Common myeloid progenitor, CD34-positive (primary cell): ENCODE measurements around the gene ATP1A2.
"Not testable (repeated sequence)": the region's sequence is repeated elsewhere in the genome, so short reads cannot be mapped to it uniquely, and the experiment has no call there.

Experiments used
- CTCF ChIA-PET: fragments of 350-600 bp; sonication (Branson Sonifier 250); formaldehyde crosslinking; loops from one replicate; lab custom pipeline; 2021; ENCODE audit warnings: antibody characterized with exemption; lab: Charles Lee
- POLR2A ChIA-PET: fragments of 350-600 bp; sonication (Branson Sonifier 250); formaldehyde crosslinking; loops from one replicate; lab custom pipeline; 2021; ENCODE audit warnings: antibody characterized with exemption; lab: Charles Lee
- DNase-seq, 3 donors: peaks; one replicate each; pipeline versions ENCODE4 v3.0.0 to v3.0.0-alpha.2; 2013
- H3K27ac ChIP-seq, 2 experiments: 1 replicate in 1 of 2; 2 replicates in 1 of 2; pipeline ENCODE4 v1.7.0; 2013; ENCODE audit warnings: inconsistent platforms in 2 of 2, low read length in 2 of 2, mild to moderate bottlenecking in 2 of 2, low read depth in 1 of 2, moderate library complexity in 1 of 2; ENCODE audit not compliant: severe bottlenecking in 2 of 2, insufficient read depth in 1 of 2, poor library complexity in 1 of 2
- H3K27me3 ChIP-seq, 5 experiments: replicated peaks in 2 of 5; 1 replicate in 3 of 5; 2 replicates in 2 of 5; pipeline versions ENCODE4 v1.6.1 to v1.7.0; 2013; ENCODE audit warnings: low read length in 4 of 5, mild to moderate bottlenecking in 2 of 5, moderate library complexity in 2 of 5, inconsistent platforms in 1 of 5; ENCODE audit not compliant: insufficient read depth in 5 of 5, control insufficient read depth in 4 of 5
- H3K36me3 ChIP-seq, 4 experiments: 1 replicate in 2 of 4; 2 replicates in 2 of 4; pipeline versions ENCODE4 v1.6.1 to v1.7.0; 2013; ENCODE audit warnings: low read length in 3 of 4, control low read depth in 1 of 4, mild to moderate bottlenecking in 1 of 4; ENCODE audit not compliant: control insufficient read depth in 4 of 4, insufficient read depth in 4 of 4
- H3K4me1 ChIP-seq, 4 experiments: 1 replicate in 3 of 4; 2 replicates in 1 of 4; pipeline versions ENCODE4 v1.6.1 to v1.7.1; 2013; ENCODE audit warnings: low read length in 3 of 4, mild to moderate bottlenecking in 3 of 4, control low read depth in 1 of 4, inconsistent platforms in 1 of 4, moderate library complexity in 1 of 4; ENCODE audit not compliant: control insufficient read depth in 4 of 4, insufficient read depth in 4 of 4; ENCODE audit errors: control extremely low read depth in 1 of 4
- H3K4me3 ChIP-seq, 7 experiments: 1 replicate in 4 of 7; 2 replicates in 3 of 7; pipeline versions ENCODE4 v1.5.1 to v1.7.0; 2013; ENCODE audit warnings: mild to moderate bottlenecking in 7 of 7, low read length in 6 of 7, moderate library complexity in 6 of 7, inconsistent platforms in 2 of 7, low read depth in 2 of 7, control low read depth in 1 of 7; ENCODE audit not compliant: insufficient read depth in 4 of 7, control insufficient read depth in 1 of 7; ENCODE audit errors: extremely low read depth in 1 of 7
- H3K9me3 ChIP-seq, 5 experiments: 1 replicate in 4 of 5; 2 replicates in 1 of 5; pipeline versions ENCODE4 v1.6.1 to v1.7.1; 2013; ENCODE audit warnings: low read length in 4 of 5, mild to moderate bottlenecking in 2 of 5, inconsistent platforms in 1 of 5, low read depth in 1 of 5, moderate library complexity in 1 of 5; ENCODE audit not compliant: control insufficient read depth in 4 of 5, insufficient read depth in 2 of 5; ENCODE audit errors: control extremely low read depth in 1 of 5
- WGBS: methylation state at CpG from one replicate; pipeline ENCODE4 v1.1.5; 2013; ENCODE audit not compliant: insufficient coverage; 5-methylcytosine and 5-hydroxymethylcytosine counted together

ATP1A2 gene

DNA sequence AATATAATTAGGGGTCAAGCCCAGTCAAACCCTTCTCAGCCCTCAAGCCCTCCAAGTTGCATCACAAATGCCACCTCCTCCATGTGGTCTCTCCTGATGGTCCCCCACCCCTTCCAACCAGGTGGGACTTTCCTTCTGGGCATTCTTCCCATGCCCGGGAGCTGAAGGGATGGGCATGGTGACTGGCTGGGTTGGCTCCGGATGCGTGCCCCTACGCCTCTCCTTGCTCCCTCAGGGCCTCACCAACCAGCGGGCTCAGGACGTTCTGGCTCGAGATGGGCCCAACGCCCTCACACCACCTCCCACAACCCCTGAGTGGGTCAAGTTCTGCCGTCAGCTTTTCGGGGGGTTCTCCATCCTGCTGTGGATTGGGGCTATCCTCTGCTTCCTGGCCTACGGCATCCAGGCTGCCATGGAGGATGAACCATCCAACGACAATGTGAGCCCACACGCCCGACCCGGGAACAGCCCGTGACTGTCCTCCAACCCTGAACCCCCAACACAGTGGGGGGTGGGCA lies 7.5 kb downstream of the ATP1A2 start:
- H3K9me3 ChIP-seq = no peaks in the 10 kb centered on the region
- ChIA-PET POLR2A (no interaction called here), CTCF (interaction anchor here (1.1 to 1.8 kb wide), 3 partner anchors 13 to 24 kb away, joined by 3 to 5 read pairs (median 4); partner anchors contain the start of gene IGSF8)
- H3K4me1 ChIP-seq = peaks cover 0 to 8% (median 0%) of the 10 kb centered on the region in 4 experiments
- H3K27ac ChIP-seq = no peak overlapping the region
- no peak overlapping the region for H3K4me3 ChIP-seq
- no peak for DNase-seq
- no peaks in the 10 kb centered on the region for H3K27me3 ChIP-seq
- H3K36me3 ChIP-seq = no peaks in the 10 kb centered on the region
- WGBS = 100% methylated on average over 9 of the region's 16 CpGs

- Histone ChIP-seq H3K9me3 (no peaks in the 10 kb centered on the region), H3K27me3 (no peaks in the 10 kb centered on the region), H3K4me1 (peaks cover 0 to 7% (median 0%) of the 10 kb centered on the region in 4 experiments), H3K36me3 (no peaks in the 10 kb centered on the region), H3K4me3 (no peak overlapping the region), H3K27ac (no peak overlapping the region)
- no peak for DNase-seq
- ChIA-PET POLR2A (no interaction called here), CTCF (interaction anchor here (1.1 to 1.8 kb wide), 4 partner anchors 14 to 25 kb away, joined by 3 to 5 read pairs (median 4); partner anchors contain the start of gene IGSF8)
These were observed 8.2 kb downstream of the ATP1A2 start for GRCh38 chr1:160123726-160124125.

DNA sequence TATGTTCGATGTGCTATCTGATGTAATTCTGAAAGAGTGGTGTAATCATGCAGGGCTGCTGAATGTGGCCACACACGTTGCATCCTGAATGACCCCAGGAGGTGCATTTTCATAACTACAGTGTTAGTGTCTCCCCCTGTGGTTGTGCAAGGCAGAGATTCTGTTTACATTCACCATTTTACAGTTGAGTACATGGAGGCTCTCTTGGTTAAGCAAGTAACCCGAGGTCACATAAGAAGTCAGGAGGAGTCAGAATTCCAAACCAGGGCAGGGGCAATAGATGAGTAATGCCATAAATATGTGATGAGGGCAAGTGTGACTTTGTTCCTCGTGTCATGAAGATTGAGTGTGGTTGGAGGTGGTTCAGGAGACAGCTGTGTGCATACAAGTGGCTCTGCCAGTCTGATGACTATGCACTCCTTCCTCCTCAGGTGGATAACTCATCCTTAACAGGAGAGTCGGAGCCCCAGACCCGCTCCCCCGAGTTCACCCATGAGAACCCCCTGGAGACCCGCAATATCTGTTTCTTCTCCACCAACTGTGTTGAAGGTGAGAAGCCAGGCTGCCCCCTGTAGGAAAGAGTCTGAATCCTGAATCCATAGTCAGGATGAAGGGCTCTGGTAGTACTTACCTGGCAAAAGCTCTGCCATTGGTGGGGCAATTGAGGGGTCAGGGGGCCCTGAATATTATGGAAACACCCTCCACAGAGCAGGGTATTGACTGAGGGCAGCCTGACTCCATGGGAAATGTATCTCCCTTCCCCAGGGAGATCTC lies 9.3 kb downstream of the ATP1A2 start:
- Histone ChIP-seq H3K4me3 (no peak overlapping the region), H3K27ac (no peak overlapping the region), H3K27me3 (no peaks in the 10 kb centered on the region), H3K4me1 (no peaks in the 10 kb centered on the region), H3K36me3 (no peaks in the 10 kb centered on the region), H3K9me3 (no peaks in the 10 kb centered on the region)
- ChIA-PET POLR2A (no interaction called here), CTCF (interaction anchor here (1.1 kb wide), 1 partner anchor 19 kb away, joined by 3 read pairs; no protein-coding TSS in a partner anchor)
- 90% methylated on average over 7 of the region's 8 CpGs for WGBS
- no peak for DNase-seq

GRCh38 chr1:160125746-160126145 lies 10.2 kb downstream of the ATP1A2 start:
- POLR2A ChIA-PET = no interaction called here
- H3K27ac ChIP-seq = no peak overlapping the region
- no peaks in the 10 kb centered on the region for H3K9me3 ChIP-seq
- CTCF ChIA-PET = no interaction called here
- no peak for DNase-seq
- no peaks in the 10 kb centered on the region for H3K36me3 ChIP-seq
- 100% methylated on average over 1 of the region's 1 CpG for WGBS
- H3K27me3 ChIP-seq = no peaks in the 10 kb centered on the region
- no peak overlapping the region for H3K4me3 ChIP-seq
- no peaks in the 10 kb centered on the region for H3K4me1 ChIP-seq

- H3K4me3 ChIP-seq, H3K27ac ChIP-seq, H3K36me3 ChIP-seq, H3K27me3 ChIP-seq, CTCF ChIA-PET, H3K4me1 ChIP-seq, DNase-seq, POLR2A ChIA-PET, H3K9me3 ChIP-seq: not testable (repeated sequence)
- WGBS = no CpG with 5 or more reads among the region's 4 CpGs
These were observed 10.8 kb downstream of the ATP1A2 start for GRCh38 chr1:160126342-160126741.

- Histone ChIP-seq H3K4me3 (no peak overlapping the region), H3K27me3 (no peaks in the 10 kb centered on the region), H3K27ac (no peak overlapping the region), H3K36me3 (no peaks in the 10 kb centered on the region), H3K4me1 (no peaks in the 10 kb centered on the region), H3K9me3 (no peaks in the 10 kb centered on the region)
- DNase-seq = no peak
- 94% methylated on average over 8 of the region's 9 CpGs for WGBS
- POLR2A ChIA-PET = no interaction called here
- CTCF ChIA-PET = interaction anchor here (0.6 to 1.2 kb wide), 3 partner anchors 21 to 60 kb away, joined by 3 read pairs; no protein-coding TSS in a partner anchor
These were observed 11.8 kb downstream of the ATP1A2 start for GRCh38 chr1:160127381-160127780.

- no peak overlapping the region for H3K4me3 ChIP-seq
- no peaks in the 10 kb centered on the region for H3K36me3 ChIP-seq
- ChIA-PET POLR2A (no interaction called here), CTCF (interaction anchor here (0.6 to 1.2 kb wide), 3 partner anchors 20 to 59 kb away, joined by 3 read pairs; no protein-coding TSS in a partner anchor)
- DNase-seq = no peak
- H3K4me1 ChIP-seq = no peaks in the 10 kb centered on the region
- H3K9me3 ChIP-seq = no peaks in the 10 kb centered on the region
- peaks cover 0 to 4% (median 0%) of the 10 kb centered on the region in 5 experiments for H3K27me3 ChIP-seq
- 95% methylated on average over 6 of the region's 7 CpGs for WGBS
- H3K27ac ChIP-seq = no peak overlapping the region
These were observed 12.4 kb downstream of the ATP1A2 start for GRCh38 chr1:160127865-160128523.
